ENCODE data around the gene FBXL7. TPM values are rescaled to one million over a fixed set of nuclear protein-coding genes. Genes with fewer than 3 reads are reported as not detected.
"Not testable (repeated sequence)": the region's sequence is repeated elsewhere in the genome, so short reads cannot be mapped to it uniquely, and the experiment has no call there.

The FBXL7 gene
- total RNA-seq, 2 experiments from 2014 or later, result not detected

GRCh38 chr5:15850536-15850935 lies 350.6 kb downstream of the FBXL7 start:
- DNase-seq, result no peak
- Mint-ChIP-seq H3K27ac (no peak overlapping the region), H3K4me3 (no peak overlapping the region), H3K36me3 (no peaks in the 10 kb centered on the region), H3K4me1 (ENCODE audit: low read depth) (no peaks in the 10 kb centered on the region), H3K27me3 (no peaks in the 10 kb centered on the region), H3K9me3 (no peaks in the 10 kb centered on the region)
- ChIA-PET POLR2A (no interaction called here), CTCF (no interaction called here)
- intact Hi-C loops (cut with micrococcal nuclease), result no loop called here

DNA sequence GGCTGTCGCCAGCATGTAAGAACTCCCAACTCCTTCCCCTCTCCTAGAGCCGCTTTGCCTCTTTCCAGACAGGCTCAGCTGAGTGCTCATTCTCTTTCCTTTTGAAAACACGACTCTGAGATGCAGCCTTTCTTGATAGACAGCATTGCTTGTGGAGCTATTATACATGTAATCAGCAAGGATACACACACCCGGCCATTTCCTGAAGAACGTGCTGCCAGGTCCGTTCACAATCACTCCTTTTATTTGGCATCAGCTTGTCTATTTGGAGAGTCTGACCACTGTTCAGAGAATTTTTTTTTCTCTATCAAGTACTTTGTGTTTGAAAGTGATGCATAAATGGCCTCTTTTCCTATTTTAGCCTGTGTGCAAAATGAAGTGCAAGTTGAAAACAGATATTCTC lies 351.0 kb downstream of the FBXL7 start:
- Mint-ChIP-seq H3K9me3 (no peaks in the 10 kb centered on the region), H3K36me3 (no peaks in the 10 kb centered on the region), H3K4me3 (no peak overlapping the region), H3K27me3 (no peaks in the 10 kb centered on the region), H3K27ac (no peak overlapping the region), H3K4me1 (ENCODE audit: low read depth) (no peaks in the 10 kb centered on the region)
- ChIA-PET CTCF (no interaction called here), POLR2A (no interaction called here)
- intact Hi-C loops (cut with micrococcal nuclease), result no loop called here
- DNase-seq, result no peak

DNA sequence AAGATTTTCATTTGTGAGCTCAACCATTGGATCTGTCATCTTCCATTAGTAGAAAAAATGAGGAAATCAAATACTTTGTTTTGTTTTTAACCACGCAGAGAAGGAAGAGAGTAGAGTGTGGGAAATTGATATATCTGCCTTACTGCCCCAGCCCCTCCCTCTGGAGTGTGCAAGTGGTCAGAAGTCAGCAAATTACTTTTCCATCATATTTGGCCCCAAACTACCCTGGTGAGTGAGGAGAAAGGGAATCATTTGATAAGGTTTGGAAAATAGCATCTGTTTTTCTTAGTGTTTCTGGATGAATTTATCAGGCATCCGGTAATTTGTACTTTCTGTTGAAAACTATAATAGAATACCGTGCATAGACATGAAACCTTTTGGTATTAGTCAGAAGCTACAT lies 352.2 kb downstream of the FBXL7 start:
- ChIA-PET POLR2A (no interaction called here), CTCF (no interaction called here)
- H3K36me3 Mint-ChIP-seq, result no peaks in the 10 kb centered on the region
- H3K4me1 Mint-ChIP-seq (ENCODE audit: low read depth), result no peaks in the 10 kb centered on the region
- H3K9me3 Mint-ChIP-seq, result no peaks in the 10 kb centered on the region
- intact Hi-C loops (cut with micrococcal nuclease), result no loop called here
- no peak overlapping the region for H3K4me3 Mint-ChIP-seq
- no peak for DNase-seq
- no peaks in the 10 kb centered on the region for H3K27me3 Mint-ChIP-seq
- H3K27ac Mint-ChIP-seq, result no peak overlapping the region

- Mint-ChIP-seq H3K27ac (no peak overlapping the region), H3K4me1 (ENCODE audit: low read depth) (no peaks in the 10 kb centered on the region), H3K36me3 (no peaks in the 10 kb centered on the region), H3K4me3 (no peak overlapping the region), H3K9me3 (no peaks in the 10 kb centered on the region), H3K27me3 (no peaks in the 10 kb centered on the region)
- POLR2A ChIA-PET, result no interaction called here
- CTCF ChIA-PET, result no interaction called here
- no peak for DNase-seq
- intact Hi-C loops (cut with micrococcal nuclease), result no loop called here
These were observed 353.0 kb downstream of the FBXL7 start for GRCh38 chr5:15852949-15853348.

GRCh38 chr5:15858326-15858725 lies 358.3 kb downstream of the FBXL7 start:
- H3K9me3 Mint-ChIP-seq, result peaks cover 16% of the 10 kb centered on the region
- no peaks in the 10 kb centered on the region for H3K27me3 Mint-ChIP-seq
- no peaks in the 10 kb centered on the region for H3K4me1 Mint-ChIP-seq (ENCODE audit: low read depth)
- ChIA-PET POLR2A (no interaction called here), CTCF (no interaction called here)
- no peaks in the 10 kb centered on the region for H3K36me3 Mint-ChIP-seq
- intact Hi-C loops (cut with micrococcal nuclease), result no loop called here
- H3K27ac Mint-ChIP-seq, result no peak overlapping the region
- DNase-seq, result no peak
- H3K4me3 Mint-ChIP-seq, result no peak overlapping the region

GRCh38 chr5:15864536-15865215 lies 364.7 kb downstream of the FBXL7 start:
- no peaks in the 10 kb centered on the region for H3K4me1 Mint-ChIP-seq (ENCODE audit: low read depth)
- ChIA-PET CTCF (no interaction called here), POLR2A (no interaction called here)
- no peaks in the 10 kb centered on the region for H3K27me3 Mint-ChIP-seq
- intact Hi-C loops (cut with micrococcal nuclease), result no loop called here
- no peak for DNase-seq
- peaks cover 30% of the 10 kb centered on the region for H3K9me3 Mint-ChIP-seq
- no peak overlapping the region for H3K4me3 Mint-ChIP-seq
- H3K27ac Mint-ChIP-seq, result no peak overlapping the region
- H3K36me3 Mint-ChIP-seq, result no peaks in the 10 kb centered on the region

DNA sequence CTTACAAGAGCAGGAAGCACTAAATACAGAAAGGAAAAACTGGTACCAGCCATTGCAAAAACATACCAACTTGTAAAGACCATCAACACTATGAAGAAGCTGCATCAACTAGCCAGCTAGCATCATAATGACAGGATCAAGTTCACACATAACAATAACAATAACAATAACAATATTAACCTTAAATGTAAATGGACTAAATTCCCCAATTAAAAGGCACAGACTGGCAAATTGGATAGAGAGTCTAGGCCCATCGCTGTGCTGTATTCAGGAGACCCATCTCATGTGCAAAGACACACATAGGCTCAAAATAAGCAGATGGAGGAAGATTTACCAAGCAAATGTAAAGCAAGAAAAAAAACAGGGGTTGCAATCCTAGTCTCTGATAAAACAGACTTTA lies 372.3 kb downstream of the FBXL7 start:
- H3K27ac Mint-ChIP-seq; DNase-seq; H3K36me3 Mint-ChIP-seq; H3K27me3 Mint-ChIP-seq; POLR2A ChIA-PET; H3K4me3 Mint-ChIP-seq; intact Hi-C loops (cut with micrococcal nuclease); CTCF ChIA-PET; H3K4me1 Mint-ChIP-seq (ENCODE audit: low read depth): not testable (repeated sequence)
- peaks cover 35% of the 10 kb centered on the region for H3K9me3 Mint-ChIP-seq

DNA sequence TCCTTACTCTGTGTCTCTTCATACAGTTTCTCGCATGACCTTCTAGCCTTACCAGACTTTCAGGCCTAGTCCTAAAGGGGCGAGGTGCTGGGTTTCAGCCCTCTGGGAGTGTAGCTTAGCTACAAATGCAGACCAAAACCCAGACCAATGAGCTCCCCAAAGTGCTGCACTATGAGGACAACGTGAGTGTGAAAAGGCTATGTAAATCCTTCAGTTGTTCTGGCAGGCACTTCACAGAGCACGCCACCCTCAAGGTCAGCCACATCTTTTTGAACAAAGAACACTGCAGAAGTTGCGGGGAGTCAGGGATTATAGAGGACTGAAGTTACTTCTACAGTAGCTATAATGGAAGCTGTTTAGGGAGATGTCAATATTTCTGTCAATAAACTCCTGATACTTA lies 377.9 kb downstream of the FBXL7 start:
- H3K9me3 Mint-ChIP-seq, result peaks cover 11% of the 10 kb centered on the region
- no peak overlapping the region for H3K4me3 Mint-ChIP-seq
- DNase-seq, result no peak
- ChIA-PET CTCF (no interaction called here), POLR2A (no interaction called here)
- intact Hi-C loops (cut with micrococcal nuclease), result no loop called here
- no peaks in the 10 kb centered on the region for H3K4me1 Mint-ChIP-seq (ENCODE audit: low read depth)
- H3K36me3 Mint-ChIP-seq, result no peaks in the 10 kb centered on the region
- H3K27ac Mint-ChIP-seq, result no peak overlapping the region
- no peaks in the 10 kb centered on the region for H3K27me3 Mint-ChIP-seq

DNA sequence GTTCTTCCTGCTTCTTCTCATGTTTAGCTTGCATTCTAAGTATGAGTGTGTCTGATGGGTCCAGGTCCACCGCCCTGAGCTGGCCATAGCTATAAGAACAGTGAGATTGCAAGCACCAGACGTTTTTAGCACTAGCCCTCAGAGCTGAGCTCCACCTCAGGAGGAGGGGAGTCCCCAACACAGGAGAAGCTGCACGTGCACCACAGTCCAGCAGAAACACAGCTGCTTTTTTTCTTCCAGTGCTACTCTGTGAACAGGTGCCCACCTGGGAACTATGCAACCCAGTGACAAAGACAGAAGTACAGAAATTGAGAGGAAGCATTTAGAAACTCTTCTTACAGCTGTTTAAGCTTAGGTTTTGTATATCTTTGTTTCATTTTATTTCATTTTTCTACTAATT lies 380.2 kb downstream of the FBXL7 start:
- Mint-ChIP-seq H3K27me3 (no peaks in the 10 kb centered on the region), H3K4me3 (no peak overlapping the region), H3K4me1 (ENCODE audit: low read depth) (no peaks in the 10 kb centered on the region), H3K9me3 (peaks cover 6% of the 10 kb centered on the region), H3K36me3 (no peaks in the 10 kb centered on the region), H3K27ac (no peak overlapping the region)
- ChIA-PET CTCF (no interaction called here), POLR2A (no interaction called here)
- intact Hi-C loops (cut with micrococcal nuclease), result no loop called here
- no peak for DNase-seq

- H3K4me3 Mint-ChIP-seq, result no peak overlapping the region
- no peaks in the 10 kb centered on the region for H3K27me3 Mint-ChIP-seq
- no peaks in the 10 kb centered on the region for H3K36me3 Mint-ChIP-seq
- peaks cover 6% of the 10 kb centered on the region for H3K9me3 Mint-ChIP-seq
- H3K4me1 Mint-ChIP-seq (ENCODE audit: low read depth), result no peaks in the 10 kb centered on the region
- intact Hi-C loops (cut with micrococcal nuclease), result no loop called here
- DNase-seq, result no peak
- ChIA-PET CTCF (interaction anchor here (0.7 kb wide), 1 partner anchor 1766 kb away, joined by 3 read pairs; no protein-coding TSS in a partner anchor), POLR2A (no interaction called here)
- H3K27ac Mint-ChIP-seq, result no peak overlapping the region
These were observed 385.2 kb downstream of the FBXL7 start for GRCh38 chr5:15885156-15885555.

DNA sequence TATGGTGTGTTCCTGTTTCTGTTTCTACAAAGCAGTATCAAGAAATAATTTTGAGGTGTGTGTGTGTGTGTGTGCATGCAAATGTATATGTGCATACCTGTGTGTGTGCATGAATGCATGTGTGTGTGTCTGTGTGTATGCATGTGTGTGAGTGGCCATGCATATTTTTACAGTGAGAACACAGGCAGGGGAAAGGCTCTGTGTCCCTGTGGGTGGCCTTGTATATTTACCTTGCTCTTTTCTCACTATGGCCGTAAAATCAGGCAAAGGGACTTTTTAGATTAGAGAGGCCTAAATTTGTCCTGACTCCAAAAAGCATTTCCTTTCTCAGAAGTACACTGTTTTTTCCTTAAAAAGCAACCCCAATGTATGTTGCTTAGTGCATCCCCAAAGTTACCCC lies 386.2 kb downstream of the FBXL7 start:
- no peak overlapping the region for H3K27ac Mint-ChIP-seq
- no peaks in the 10 kb centered on the region for H3K27me3 Mint-ChIP-seq
- no peaks in the 10 kb centered on the region for H3K4me1 Mint-ChIP-seq (ENCODE audit: low read depth)
- H3K9me3 Mint-ChIP-seq, result peaks cover 6% of the 10 kb centered on the region
- H3K36me3 Mint-ChIP-seq, result no peaks in the 10 kb centered on the region
- no peak for DNase-seq
- POLR2A ChIA-PET, result no interaction called here
- H3K4me3 Mint-ChIP-seq, result no peak overlapping the region
- CTCF ChIA-PET, result no interaction called here
- intact Hi-C loops (cut with micrococcal nuclease), result no loop called here

GRCh38 chr5:15887093-15887492 lies 387.1 kb downstream of the FBXL7 start:
- no peaks in the 10 kb centered on the region for H3K4me1 Mint-ChIP-seq (ENCODE audit: low read depth)

GRCh38 chr5:15889001-15889400 lies 389.0 kb downstream of the FBXL7 start:
- H3K9me3 Mint-ChIP-seq, result peaks cover 8% of the 10 kb centered on the region
- intact Hi-C loops (cut with micrococcal nuclease), result no loop called here
- ChIA-PET CTCF (no interaction called here), POLR2A (no interaction called here)
- no peaks in the 10 kb centered on the region for H3K4me1 Mint-ChIP-seq (ENCODE audit: low read depth)
- no peaks in the 10 kb centered on the region for H3K27me3 Mint-ChIP-seq
- no peak overlapping the region for H3K4me3 Mint-ChIP-seq
- DNase-seq, result no peak
- no peak overlapping the region for H3K27ac Mint-ChIP-seq
- no peaks in the 10 kb centered on the region for H3K36me3 Mint-ChIP-seq

More at GRCh38 chr5:15887093-15887492, 387.1 kb downstream of the FBXL7 start:
- H3K9me3 Mint-ChIP-seq, result peaks cover 2% of the 10 kb centered on the region
- intact Hi-C loops (cut with micrococcal nuclease), result no loop called here
- no peaks in the 10 kb centered on the region for H3K36me3 Mint-ChIP-seq
- no peak for DNase-seq
- H3K27me3 Mint-ChIP-seq, result no peaks in the 10 kb centered on the region
- POLR2A ChIA-PET, result no interaction called here
- no peak overlapping the region for H3K27ac Mint-ChIP-seq
- H3K4me3 Mint-ChIP-seq, result no peak overlapping the region
- CTCF ChIA-PET, result no interaction called here
